Duodenal mucosa (tissue), 2 donors: ENCODE results near the gene ZBTB20.

Experiments used
- H3K27ac ChIP-seq: one replicate; pipeline ENCODE4 v1.7.0; 2013; ENCODE audit warnings: low read depth, low read length
- H3K27me3 ChIP-seq, 2 donors: one replicate each; pipeline ENCODE4 v1.7.0; 2013; ENCODE audit warnings: low read length in 2 of 2, control low read depth in 1 of 2; ENCODE audit not compliant: insufficient read depth in 2 of 2, control insufficient read depth in 1 of 2
- H3K36me3 ChIP-seq, 2 donors: one replicate each; pipeline ENCODE4 v1.7.0; 2013; ENCODE audit warnings: low read length in 2 of 2, control low read depth in 1 of 2; ENCODE audit not compliant: insufficient read depth in 2 of 2, control insufficient read depth in 1 of 2
- H3K4me1 ChIP-seq, 2 donors: one replicate each; pipeline ENCODE4 v1.7.0; 2013; ENCODE audit warnings: low read length in 2 of 2, control low read depth in 1 of 2; ENCODE audit not compliant: insufficient read depth in 2 of 2, control insufficient read depth in 1 of 2
- H3K4me3 ChIP-seq, 2 donors: one replicate each; pipeline ENCODE4 v1.7.0; 2013; ENCODE audit warnings: low read length in 2 of 2, low read depth in 1 of 2
- H3K9ac ChIP-seq, 2 donors: one replicate each; pipeline ENCODE4 v1.7.0; 2013; ENCODE audit warnings: low read length in 2 of 2, low read depth in 1 of 2
- H3K9me3 ChIP-seq, 2 donors: one replicate each; pipeline ENCODE4 v1.7.0; 2013; ENCODE audit warnings: low read length in 2 of 2, control low read depth in 1 of 2; ENCODE audit not compliant: control insufficient read depth in 1 of 2

ZBTB20 gene

DNA sequence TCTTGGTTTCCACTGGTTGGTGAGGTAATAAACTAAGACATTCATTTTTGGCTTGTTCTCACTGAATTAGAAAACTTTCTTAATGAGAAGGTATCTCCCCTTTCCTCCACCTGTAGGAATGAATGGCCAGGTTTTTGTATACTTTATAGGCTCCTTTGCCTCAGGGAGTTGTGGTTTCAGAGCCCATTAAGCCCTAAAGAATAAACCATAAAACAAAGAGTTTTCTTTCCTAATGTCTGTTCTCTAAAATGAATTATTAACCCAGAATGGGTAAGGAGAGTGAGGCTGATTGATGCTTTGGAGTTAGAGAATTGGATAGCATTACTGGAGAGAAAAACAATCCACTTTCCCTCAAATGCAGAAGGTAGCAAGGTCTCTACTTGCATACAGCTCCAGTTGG is 785.7 kb downstream of the ZBTB20 start:
- H3K36me3 ChIP-seq = peaks cover 0 to 2% of the 10 kb centered on the region in 2 donors
- H3K4me1 ChIP-seq = no peaks in the 10 kb centered on the region
- H3K27ac ChIP-seq = no peak overlapping the region
- H3K27me3 ChIP-seq = no peaks in the 10 kb centered on the region
- no peak overlapping the region for H3K9ac ChIP-seq
- H3K4me3 ChIP-seq = no peak overlapping the region
- no peaks in the 10 kb centered on the region for H3K9me3 ChIP-seq

DNA sequence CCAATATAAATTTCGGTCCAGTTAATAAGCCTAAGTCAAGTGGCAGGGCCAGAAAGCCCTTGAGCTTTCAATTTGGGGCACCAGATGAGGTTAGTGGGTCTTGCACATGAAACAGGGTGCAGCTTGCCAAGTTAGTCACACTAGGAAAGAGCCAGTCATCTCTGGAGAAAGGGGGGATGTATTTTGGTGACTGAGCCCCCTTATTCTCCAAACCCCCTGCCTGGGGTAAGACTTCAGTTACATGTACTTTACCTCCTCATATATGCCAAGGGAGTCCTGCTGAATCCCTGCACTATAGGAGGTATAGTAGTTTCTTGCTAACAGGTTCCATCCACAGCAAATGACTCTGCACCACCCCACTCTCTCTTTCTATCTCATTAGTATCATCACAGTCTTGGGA is 790.6 kb downstream of the ZBTB20 start:
- Histone ChIP-seq H3K4me1 (no peaks in the 10 kb centered on the region), H3K4me3 (no peak overlapping the region), H3K9ac (no peak overlapping the region), H3K9me3 (peaks cover 0 to 2% of the 10 kb centered on the region in 2 donors), H3K27me3 (no peaks in the 10 kb centered on the region), H3K27ac (no peak overlapping the region), H3K36me3 (peaks cover 5 to 8% of the 10 kb centered on the region in 2 donors)

DNA sequence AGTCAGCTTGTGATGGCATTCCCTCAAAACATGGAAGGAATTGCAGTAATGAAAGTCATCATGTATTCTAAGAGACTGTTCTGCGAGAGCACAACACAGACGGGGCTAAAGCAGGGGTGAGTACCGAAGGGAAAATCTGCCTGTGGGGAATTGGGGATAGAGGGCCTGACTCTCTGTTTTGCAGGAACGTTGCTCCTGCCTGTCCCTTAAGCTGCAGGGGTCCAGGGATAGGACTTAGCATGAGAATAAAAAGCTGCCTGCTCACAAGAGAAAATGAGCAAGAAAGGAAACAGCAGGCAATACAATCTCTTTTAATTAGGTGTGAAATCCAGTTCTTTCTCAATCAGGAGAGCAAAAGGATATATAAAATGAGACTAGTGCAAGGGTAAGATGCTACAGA is 791.0 kb downstream of the ZBTB20 start:
- peaks cover 10 to 11% of the 10 kb centered on the region in 2 donors for H3K36me3 ChIP-seq
- H3K9ac ChIP-seq = no peak overlapping the region
- no peaks in the 10 kb centered on the region for H3K27me3 ChIP-seq
- H3K27ac ChIP-seq = no peak overlapping the region
- H3K9me3 ChIP-seq = peaks cover 0 to 2% of the 10 kb centered on the region in 2 donors
- no peaks in the 10 kb centered on the region for H3K4me1 ChIP-seq
- no peak overlapping the region for H3K4me3 ChIP-seq

DNA sequence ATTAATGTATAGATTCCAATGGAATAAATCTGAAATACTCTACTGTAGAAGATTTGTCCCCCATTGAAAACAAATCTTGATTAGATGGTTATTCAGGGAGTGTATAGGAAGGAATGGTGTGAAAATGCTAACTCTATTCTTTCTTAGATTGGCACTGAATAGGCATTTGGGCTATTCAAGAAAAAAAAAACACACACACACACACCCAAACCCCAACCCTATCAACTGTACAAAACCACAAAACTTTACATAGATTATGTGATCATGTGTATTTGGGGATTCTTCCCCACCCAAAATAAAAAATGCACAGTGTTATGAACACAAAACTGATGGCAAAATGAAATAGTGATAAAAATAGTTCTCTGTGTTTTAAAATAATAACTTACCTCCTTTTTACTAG is 791.4 kb downstream of the ZBTB20 start:
- Histone ChIP-seq H3K9me3 (peaks cover 0 to 2% of the 10 kb centered on the region in 2 donors), H3K27me3 (no peaks in the 10 kb centered on the region), H3K9ac (no peak overlapping the region), H3K4me1 (no peaks in the 10 kb centered on the region), H3K36me3 (peaks cover 14 to 15% of the 10 kb centered on the region in 2 donors), H3K4me3 (no peak overlapping the region), H3K27ac (no peak overlapping the region)

DNA sequence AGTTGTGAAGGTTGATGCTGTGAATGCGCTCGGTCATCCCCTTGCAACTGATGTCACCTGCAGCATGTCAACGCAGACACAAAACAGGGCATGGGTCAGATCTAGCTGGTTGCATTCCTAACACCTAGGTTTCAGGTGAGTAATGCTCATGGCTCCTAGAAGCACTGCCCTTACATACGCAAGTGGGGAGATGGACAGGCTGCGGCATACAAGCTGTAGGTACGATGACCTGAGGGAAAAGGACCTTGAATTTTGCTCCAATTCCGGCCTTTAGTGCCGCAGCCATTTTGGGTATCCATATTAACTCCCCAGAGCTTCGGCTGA is 795.3 kb downstream of the ZBTB20 start:
- Histone ChIP-seq H3K4me1 (no peaks in the 10 kb centered on the region), H3K9me3 (peaks cover 0 to 2% of the 10 kb centered on the region in 2 donors), H3K36me3 (peaks cover 16 to 29% of the 10 kb centered on the region in 2 donors), H3K27me3 (no peaks in the 10 kb centered on the region), H3K9ac (no peak overlapping the region), H3K4me3 (no peak overlapping the region), H3K27ac (no peak overlapping the region)

- H3K36me3 ChIP-seq = peaks cover 13 to 29% of the 10 kb centered on the region in 2 donors
- H3K27me3 ChIP-seq = no peaks in the 10 kb centered on the region
- no peaks in the 10 kb centered on the region for H3K4me1 ChIP-seq
- no peak overlapping the region for H3K4me3 ChIP-seq
- H3K9ac ChIP-seq = no peak overlapping the region
- H3K27ac ChIP-seq = no peak overlapping the region
- peaks cover 0 to 2% of the 10 kb centered on the region in 2 donors for H3K9me3 ChIP-seq
Measured at GRCh38 chr3:114351123-114351821, 795.8 kb downstream of the ZBTB20 start.

- no peak overlapping the region for H3K27ac ChIP-seq
- H3K9me3 ChIP-seq = peaks cover 0 to 2% of the 10 kb centered on the region in 2 donors
- H3K4me3 ChIP-seq = no peak overlapping the region
- H3K4me1 ChIP-seq = no peaks in the 10 kb centered on the region
- H3K9ac ChIP-seq = no peak overlapping the region
- no peaks in the 10 kb centered on the region for H3K27me3 ChIP-seq
- H3K36me3 ChIP-seq = peaks cover 12 to 29% of the 10 kb centered on the region in 2 donors
Measured at GRCh38 chr3:114350690-114351089, 796.4 kb downstream of the ZBTB20 start.

- H3K9me3 ChIP-seq = peaks cover 0 to 2% of the 10 kb centered on the region in 2 donors
Measured at GRCh38 chr3:114350271-114350670, 796.8 kb downstream of the ZBTB20 start.

DNA sequence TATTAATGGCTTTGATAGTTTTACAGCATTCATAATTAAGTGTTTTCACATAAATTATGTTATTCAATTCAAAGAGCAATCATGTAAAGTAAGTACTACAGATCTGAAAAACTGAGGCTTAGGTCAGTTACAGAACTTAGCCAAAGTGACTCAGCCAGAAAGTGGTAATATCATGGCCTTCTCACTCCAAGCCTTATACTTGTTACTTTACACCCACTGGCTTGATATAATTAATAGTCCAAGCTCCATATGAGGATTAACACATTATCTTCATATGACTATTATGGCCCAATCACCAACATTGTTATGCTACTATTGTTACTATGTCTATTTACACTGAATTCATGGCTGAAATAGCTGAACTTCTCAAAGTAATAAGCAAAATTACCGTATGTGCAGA is 802.6 kb downstream of the ZBTB20 start:
- Histone ChIP-seq H3K9ac (no peak overlapping the region), H3K36me3 (peaks cover 0 to 4% of the 10 kb centered on the region in 2 donors), H3K27me3 (no peaks in the 10 kb centered on the region), H3K4me3 (no peak overlapping the region), H3K4me1 (no peaks in the 10 kb centered on the region), H3K27ac (no peak overlapping the region), H3K9me3 (no peaks in the 10 kb centered on the region)

More at GRCh38 chr3:114350271-114350670, 796.8 kb downstream of the ZBTB20 start:
- Histone ChIP-seq H3K9ac (no peak overlapping the region), H3K27ac (no peak overlapping the region), H3K4me1 (no peaks in the 10 kb centered on the region), H3K4me3 (no peak overlapping the region), H3K27me3 (no peaks in the 10 kb centered on the region), H3K36me3 (peaks cover 12 to 29% of the 10 kb centered on the region in 2 donors)

DNA sequence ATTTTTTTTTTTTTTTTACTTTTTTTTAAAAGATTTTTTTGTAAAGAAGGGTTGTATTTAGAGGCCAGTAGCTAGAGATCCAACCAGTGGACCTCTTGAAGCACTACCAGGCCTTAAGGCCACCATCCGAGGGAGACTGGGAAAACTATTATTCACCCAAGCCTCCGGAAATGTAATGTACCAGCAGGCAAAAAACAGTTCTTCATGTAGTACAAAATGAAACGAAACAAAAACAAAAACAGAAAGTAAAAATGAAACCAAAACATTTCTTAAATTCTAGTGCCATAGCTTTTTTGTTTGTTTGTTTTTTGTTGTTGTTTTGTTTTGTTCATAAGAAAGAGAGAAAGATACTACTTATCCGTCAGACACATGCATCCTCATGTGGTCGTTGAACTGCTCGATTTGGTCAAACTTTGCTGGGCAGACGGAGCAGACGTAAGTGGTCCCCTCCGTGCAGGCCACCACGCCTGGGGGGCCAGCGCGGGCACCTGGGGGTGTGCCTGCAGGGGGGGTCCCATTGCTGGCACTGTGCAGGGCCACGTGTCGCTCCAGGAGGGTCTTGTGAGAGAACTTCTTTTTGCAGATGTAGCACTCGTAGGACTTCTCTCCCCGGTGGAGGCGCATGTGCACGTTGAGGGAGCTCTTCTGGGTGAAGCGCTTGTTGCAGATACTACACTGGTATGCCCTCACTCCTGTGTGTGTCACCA is 808.3 kb downstream of the ZBTB20 start:
- H3K27me3 ChIP-seq = no peaks in the 10 kb centered on the region

More for the DNA sequence above, 808.3 kb downstream of the ZBTB20 start:
- Histone ChIP-seq H3K27ac (no peak overlapping the region), H3K4me1 (no peaks in the 10 kb centered on the region), H3K36me3 (peaks cover 3 to 10% of the 10 kb centered on the region in 2 donors), H3K4me3 (no peak overlapping the region), H3K9ac (no peak overlapping the region), H3K9me3 (no peaks in the 10 kb centered on the region)
